ENCODE measurements around the gene ZNHIT3. TPM values are rescaled to one million over a fixed set of nuclear protein-coding genes. Genes with fewer than 3 reads are reported as not detected.
"Not testable (repeated sequence)": the region's sequence is repeated elsewhere in the genome, so short reads cannot be mapped to it uniquely, and the experiment has no call there.

ZNHIT3 gene
- 10 to 100 TPM; 34.3 to 45.8 TPM for total RNA-seq

DNA sequence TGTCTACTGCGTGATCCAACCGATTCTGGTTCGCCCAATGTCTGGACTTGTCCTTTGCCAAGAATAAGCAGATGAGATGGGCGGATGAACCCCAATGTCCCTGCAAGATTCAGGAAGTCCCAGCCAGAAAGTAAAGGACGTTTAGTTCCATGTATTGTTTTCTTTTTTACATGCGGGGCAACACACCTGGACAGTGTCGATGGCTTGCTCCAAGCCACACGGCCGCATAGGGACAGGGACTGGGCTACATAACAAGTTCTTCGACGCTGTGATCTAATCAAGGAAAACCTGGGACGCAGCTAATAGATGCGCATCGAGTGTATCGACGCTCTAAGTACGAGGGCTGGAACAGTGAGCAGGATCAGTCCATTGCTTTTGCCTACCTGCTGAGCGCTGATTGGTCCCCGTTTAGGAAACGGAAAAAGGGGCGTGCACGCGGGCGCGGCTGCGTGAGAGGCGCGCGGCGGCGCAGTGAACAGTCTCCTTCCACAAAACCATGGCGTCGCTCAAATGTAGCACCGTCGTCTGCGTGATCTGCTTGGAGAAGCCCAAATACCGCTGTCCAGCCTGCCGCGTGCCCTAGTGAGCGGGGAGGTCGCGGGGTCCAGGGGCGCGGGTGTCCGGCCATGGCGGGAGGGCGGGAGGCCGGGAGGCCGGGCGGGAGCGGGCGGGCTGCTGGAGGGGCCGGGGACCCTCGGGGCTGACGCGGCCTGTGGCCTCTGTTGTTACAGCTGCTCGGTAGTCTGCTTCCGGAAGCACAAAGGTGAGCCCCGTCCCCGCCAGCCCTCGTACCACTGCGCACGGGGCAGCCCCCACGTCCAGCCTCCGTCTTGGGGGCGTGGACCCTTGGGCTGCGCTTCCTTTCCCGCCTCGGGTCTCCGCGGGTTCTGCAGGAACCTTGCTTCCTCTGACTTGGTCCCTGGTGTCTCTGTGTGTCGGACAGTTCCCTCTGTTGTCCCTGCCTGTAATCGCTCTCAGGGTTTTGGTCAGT lies at the start of gene ZNHIT3:
TSS of gene ZNHIT3 (plus strand) at position 478 of the 991 bp plus-strand sequence. CDS start at position 497, 19 bp downstream.
- peaks cover 42% of the 10 kb centered on the region for H3K4me1 Mint-ChIP-seq
- peak; percentile 94 for ATAC-seq

DNA sequence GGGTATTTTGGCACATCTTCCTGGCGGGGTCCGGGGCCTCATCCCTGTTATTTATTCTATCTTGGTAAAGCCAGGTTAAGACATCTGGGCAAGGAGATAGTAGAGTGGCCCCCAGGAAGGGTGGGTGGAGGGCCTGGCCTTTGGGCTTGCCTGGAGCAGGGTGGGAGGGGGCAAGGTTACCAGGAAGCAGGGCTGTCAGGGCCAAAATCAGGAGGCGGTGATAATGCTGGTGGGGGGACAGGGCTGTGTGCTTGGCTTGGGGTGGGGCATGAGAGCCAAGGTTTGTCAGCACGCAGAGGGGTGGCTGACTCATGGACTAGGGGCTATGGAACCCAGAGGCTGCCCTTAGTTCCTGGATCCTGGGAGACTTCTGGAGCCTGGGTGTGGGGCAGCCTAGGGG lies 44.7 kb upstream of the ZNHIT3 start:
- H3K4me1 Mint-ChIP-seq; H3K4me3 Mint-ChIP-seq; ATAC-seq; DNase-seq; H3K9me3 Mint-ChIP-seq (ENCODE audit: low read depth); H3K27ac Mint-ChIP-seq; CTCF ChIA-PET; H3K27me3 Mint-ChIP-seq; H3K36me3 Mint-ChIP-seq: not testable (repeated sequence)

More for the DNA sequence above, at the start of gene ZNHIT3:
- Mint-ChIP-seq H3K27me3 (peaks cover 10% of the 10 kb centered on the region), H3K36me3 (peaks cover 16% of the 10 kb centered on the region), H3K4me3 (peak within 1 kb of the TSS; percentile 88), H3K27ac (peak within 1 kb of the TSS; percentile 97), H3K9me3 (ENCODE audit: low read depth) (no peaks in the 10 kb centered on the region)
- CTCF ChIA-PET, result interaction anchor here (0.9 to 2.0 kb wide), 3 partner anchors 8 to 303 kb away, joined by 4 to 6 read pairs (median 5); no protein-coding TSS in a partner anchor
- peak; percentile 96 for DNase-seq

DNA sequence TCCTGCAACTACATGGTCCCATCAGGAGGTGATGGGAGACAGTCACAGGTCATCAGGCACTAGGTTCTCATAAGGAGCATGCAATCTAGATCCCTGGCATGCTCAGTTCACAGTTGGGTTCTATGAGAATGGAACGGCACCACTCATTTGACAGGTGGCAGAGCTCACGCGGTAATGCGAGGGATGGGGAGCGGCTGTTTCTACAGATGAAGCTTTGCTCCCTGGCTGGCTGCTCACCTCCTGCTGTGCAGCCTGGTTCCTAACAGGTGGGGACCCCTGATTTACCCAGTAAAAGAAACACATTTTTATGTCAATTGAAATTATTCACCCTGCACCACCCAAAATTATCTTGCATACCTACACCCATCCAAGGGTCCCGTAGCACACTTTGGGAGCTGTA lies 42.7 kb upstream of the ZNHIT3 start:
- Mint-ChIP-seq H3K27me3 (no peaks in the 10 kb centered on the region), H3K27ac (no peak overlapping the region), H3K4me1 (no peaks in the 10 kb centered on the region), H3K4me3 (no peak overlapping the region), H3K9me3 (ENCODE audit: low read depth) (no peaks in the 10 kb centered on the region), H3K36me3 (no peaks in the 10 kb centered on the region)
- ATAC-seq, result no peak
- CTCF ChIA-PET, result no interaction called here
- no peak for DNase-seq

- H3K9me3 Mint-ChIP-seq (ENCODE audit: low read depth); H3K27me3 Mint-ChIP-seq; H3K36me3 Mint-ChIP-seq; DNase-seq; H3K4me3 Mint-ChIP-seq; H3K4me1 Mint-ChIP-seq; H3K27ac Mint-ChIP-seq; CTCF ChIA-PET; ATAC-seq: not testable (repeated sequence)
Measured at GRCh38 chr17:36449997-36450396, 36.5 kb upstream of the ZNHIT3 start.

- H3K27me3 Mint-ChIP-seq; H3K4me1 Mint-ChIP-seq; CTCF ChIA-PET; H3K27ac Mint-ChIP-seq; H3K9me3 Mint-ChIP-seq (ENCODE audit: low read depth); H3K36me3 Mint-ChIP-seq; H3K4me3 Mint-ChIP-seq; DNase-seq; ATAC-seq: not testable (repeated sequence)
Measured at GRCh38 chr17:36452888-36453287, 33.6 kb upstream of the ZNHIT3 start.

- H3K4me1 Mint-ChIP-seq; ATAC-seq; H3K9me3 Mint-ChIP-seq (ENCODE audit: low read depth); DNase-seq; H3K36me3 Mint-ChIP-seq; H3K4me3 Mint-ChIP-seq; H3K27ac Mint-ChIP-seq; CTCF ChIA-PET: not testable (repeated sequence)
- peaks cover 22% of the 10 kb centered on the region for H3K27me3 Mint-ChIP-seq
Measured at GRCh38 chr17:36457701-36458100, 28.8 kb upstream of the ZNHIT3 start.

- no peak overlapping the region for H3K4me3 Mint-ChIP-seq
- CTCF ChIA-PET, result no interaction called here
- H3K36me3 Mint-ChIP-seq, result no peaks in the 10 kb centered on the region
- no peaks in the 10 kb centered on the region for H3K9me3 Mint-ChIP-seq (ENCODE audit: low read depth)
- ATAC-seq (no peak), DNase-seq (no peak)
- H3K4me1 Mint-ChIP-seq, result no peaks in the 10 kb centered on the region
- no peak overlapping the region for H3K27ac Mint-ChIP-seq
- peaks cover 34% of the 10 kb centered on the region for H3K27me3 Mint-ChIP-seq
Measured at GRCh38 chr17:36459045-36459444, 27.4 kb upstream of the ZNHIT3 start.

DNA sequence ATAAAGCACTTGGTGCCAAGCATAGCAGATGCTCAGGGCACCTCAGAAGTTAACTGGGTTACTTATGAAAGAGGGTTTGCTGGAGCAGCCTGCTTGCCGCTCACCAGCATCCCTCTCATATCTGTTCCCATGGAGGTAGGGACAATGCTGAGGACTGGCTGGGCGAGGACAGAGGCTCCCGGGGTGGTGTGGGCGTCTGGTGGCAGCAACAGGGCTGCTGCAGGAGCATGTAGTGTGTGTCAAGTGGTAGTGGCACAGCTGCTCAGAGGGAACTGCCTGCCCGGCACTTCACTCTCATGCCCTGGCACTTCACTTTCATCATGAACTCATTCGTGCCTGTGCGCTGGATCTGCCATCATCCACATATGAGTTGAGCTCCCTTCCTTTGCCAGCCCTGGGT lies 26.9 kb upstream of the ZNHIT3 start:
- H3K4me1 Mint-ChIP-seq, result no peaks in the 10 kb centered on the region
- no peak overlapping the region for H3K27ac Mint-ChIP-seq
- H3K27me3 Mint-ChIP-seq, result peaks cover 36% of the 10 kb centered on the region
- no peak for DNase-seq
- H3K36me3 Mint-ChIP-seq, result no peaks in the 10 kb centered on the region
- H3K4me3 Mint-ChIP-seq, result no peak overlapping the region
- H3K9me3 Mint-ChIP-seq (ENCODE audit: low read depth), result no peaks in the 10 kb centered on the region
- CTCF ChIA-PET, result no interaction called here
- no peak for ATAC-seq

GRCh38 chr17:36460265-36460937 lies 26.1 kb upstream of the ZNHIT3 start:
- H3K27me3 Mint-ChIP-seq, result peaks cover 43% of the 10 kb centered on the region

GRCh38 chr17:36461330-36462110 lies 25.0 kb upstream of the ZNHIT3 start:
- ATAC-seq, result no peak
- no peaks in the 10 kb centered on the region for H3K36me3 Mint-ChIP-seq

More at GRCh38 chr17:36460265-36460937, 26.1 kb upstream of the ZNHIT3 start:
- no peaks in the 10 kb centered on the region for H3K36me3 Mint-ChIP-seq
- CTCF ChIA-PET, result interaction anchor here (1.1 kb wide), 1 partner anchor 23 kb away, joined by 4 read pairs; no protein-coding TSS in a partner anchor
- no peaks in the 10 kb centered on the region for H3K9me3 Mint-ChIP-seq (ENCODE audit: low read depth)
- DNase-seq (no peak), ATAC-seq (no peak)
- H3K4me3 Mint-ChIP-seq, result no peak overlapping the region
- H3K4me1 Mint-ChIP-seq, result no peaks in the 10 kb centered on the region
- H3K27ac Mint-ChIP-seq, result no peak overlapping the region

GRCh38 chr17:36463916-36464764 lies 22.3 kb upstream of the ZNHIT3 start:
- no peaks in the 10 kb centered on the region for H3K4me1 Mint-ChIP-seq
- CTCF ChIA-PET, result interaction anchor here (2.2 kb wide), 1 partner anchor 19 kb away, joined by 6 read pairs; no protein-coding TSS in a partner anchor

More at GRCh38 chr17:36461330-36462110, 25.0 kb upstream of the ZNHIT3 start:
- Mint-ChIP-seq H3K27ac (no peak overlapping the region), H3K27me3 (peaks cover 51% of the 10 kb centered on the region), H3K9me3 (ENCODE audit: low read depth) (no peaks in the 10 kb centered on the region), H3K4me1 (no peaks in the 10 kb centered on the region), H3K4me3 (no peak overlapping the region)
- CTCF ChIA-PET, result interaction anchor here (1.1 kb wide), 1 partner anchor 21 kb away, joined by 4 read pairs; no protein-coding TSS in a partner anchor
- no peak for DNase-seq

DNA sequence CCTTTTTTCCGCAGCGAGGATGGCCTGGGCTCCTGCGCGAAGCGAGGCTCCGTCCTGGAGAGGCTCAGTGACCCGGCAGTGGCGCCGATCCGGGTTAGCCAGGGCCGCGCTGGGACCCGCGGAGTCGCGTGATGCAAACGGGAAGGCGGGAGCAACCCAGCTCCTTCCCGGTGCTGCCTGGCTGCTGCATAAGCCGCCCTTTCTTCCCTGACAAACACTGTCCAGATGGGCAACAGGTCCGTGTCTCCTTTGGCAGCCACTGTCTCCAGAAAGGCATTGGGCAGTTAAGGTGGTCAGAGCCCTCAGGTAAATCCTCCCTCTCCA lies 21.8 kb upstream of the ZNHIT3 start:
- no peak overlapping the region for H3K4me3 Mint-ChIP-seq
- DNase-seq (no peak), ATAC-seq (no peak)
- no peak overlapping the region for H3K27ac Mint-ChIP-seq
- no peaks in the 10 kb centered on the region for H3K9me3 Mint-ChIP-seq (ENCODE audit: low read depth)
- H3K4me1 Mint-ChIP-seq, result no peaks in the 10 kb centered on the region
- CTCF ChIA-PET, result interaction anchor here (2.2 kb wide), 1 partner anchor 18 kb away, joined by 6 read pairs; no protein-coding TSS in a partner anchor
- no peaks in the 10 kb centered on the region for H3K36me3 Mint-ChIP-seq
- peaks cover 67% of the 10 kb centered on the region for H3K27me3 Mint-ChIP-seq

More at GRCh38 chr17:36463916-36464764, 22.3 kb upstream of the ZNHIT3 start:
- Mint-ChIP-seq H3K27me3 (peaks cover 64% of the 10 kb centered on the region), H3K4me3 (no peak overlapping the region), H3K27ac (no peak overlapping the region), H3K36me3 (no peaks in the 10 kb centered on the region), H3K9me3 (ENCODE audit: low read depth) (no peaks in the 10 kb centered on the region)
- peak; percentile 99 for ATAC-seq
- peak; percentile 76 for DNase-seq

All from activated CD8-positive, alpha-beta memory T cell treated with anti-CD3 and anti-CD28 coated beads, Interleukin-2, amount 10 ng/mL, durations not matched to agents 7 days and 5 days (primary cell).